Neural cell (in vitro differentiated cells): ENCODE results near the gene TET2.

Source experiments
- CTCF ChIP-seq: fragments of 450-650 bp; IDR thresholded peaks from 2 replicates; pipeline ENCODE4 v1.5.1; 2014; ENCODE audit warnings: antibody characterized with exemption, mild to moderate bottlenecking, moderate library complexity; ENCODE audit not compliant: poor library complexity, severe bottlenecking
- EP300 ChIP-seq: fragments of 450-650 bp; conservative IDR thresholded peaks from 2 replicates; pipeline ENCODE4 v1.6.1; 2014; ENCODE audit warnings: antibody characterized with exemption, mild to moderate bottlenecking, moderate library complexity; ENCODE audit not compliant: poor library complexity, severe bottlenecking
- EZH2 ChIP-seq: fragments of 200-600, 300-800 bp; shearing (Covaris generic), sonication (generic); IDR thresholded peaks from 2 replicates; pipeline ENCODE4 v1.6.1; 2014; ENCODE audit warnings: antibody characterized with exemption, low read length, borderline replicate concordance, mild to moderate bottlenecking; ENCODE audit not compliant: insufficient read depth, poor library complexity, severe bottlenecking
- SMC3 ChIP-seq: fragments of 450-650 bp; conservative IDR thresholded peaks from 2 replicates; pipeline ENCODE4 v1.6.1; 2014; ENCODE audit warnings: antibody characterized with exemption, mild to moderate bottlenecking, moderate library complexity; ENCODE audit not compliant: poor library complexity
- TAF1 ChIP-seq: IDR thresholded peaks from 2 replicates; pipeline ENCODE4 v1.6.1; 2012; ENCODE audit warnings: low read depth

- TF ChIP-seq CTCF (no peak), EZH2 (no peak), SMC3 (no peak), EP300 (no peak), TAF1 (no peak)
These were observed 29.9 kb upstream of the TET2 start for GRCh38 chr4:105116616-105117319.
